ENCODE results near the gene GADD45G.

Gene GADD45G

DNA sequence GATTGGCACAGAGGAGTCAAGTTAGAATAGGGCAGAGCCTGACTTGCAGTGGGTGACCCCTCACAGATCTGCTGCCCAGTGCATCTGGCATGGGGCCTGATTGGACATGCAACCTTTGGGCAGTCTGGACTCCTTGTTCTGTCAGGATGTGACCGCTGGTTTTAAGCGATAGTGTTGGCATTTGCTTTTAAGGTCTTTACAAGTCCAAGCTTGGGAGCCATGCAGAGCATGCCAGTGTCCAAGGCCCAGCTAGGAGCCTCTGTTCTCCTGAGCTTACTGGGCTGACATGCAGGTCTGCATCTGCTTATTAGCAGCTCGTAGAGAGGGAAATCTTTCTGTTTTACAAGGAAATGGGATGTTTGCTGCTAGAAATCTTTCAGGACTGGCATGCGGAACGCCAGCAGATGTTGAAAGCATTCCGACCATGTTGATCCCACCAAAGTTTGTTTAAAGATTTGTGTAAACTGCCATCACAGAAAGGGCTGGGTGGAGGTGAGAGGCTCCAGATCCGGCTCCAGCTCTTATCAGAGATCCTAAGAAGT, 27.5 kb downstream of the GADD45G start:
- DNase-seq, result no peak

- no peak for DNase-seq
Observed at GRCh38 chr9:89632736-89633135, 27.9 kb downstream of the GADD45G start.

GRCh38 chr9:89633404-89633803, 28.6 kb downstream of the GADD45G start:
- no peak for DNase-seq

DNA sequence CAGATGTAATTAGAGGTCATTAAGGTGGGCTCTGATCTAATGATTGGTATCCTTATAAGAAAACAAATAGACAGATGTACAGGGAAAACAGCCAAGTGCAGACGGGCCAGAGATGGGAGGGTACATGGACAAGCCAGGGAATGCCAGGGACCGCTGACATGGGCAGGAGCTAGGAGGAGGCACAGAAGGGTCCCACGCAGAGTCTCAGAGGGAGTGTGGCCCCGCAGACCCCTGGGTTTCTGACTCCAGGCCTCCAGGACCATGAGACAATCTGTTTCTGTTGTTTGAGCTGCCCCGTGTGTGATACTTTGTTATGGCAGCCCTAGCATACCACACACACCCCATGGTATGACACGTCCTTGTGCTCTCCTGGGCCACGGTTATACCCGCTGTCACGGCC, 29.1 kb downstream of the GADD45G start:
- no peak for DNase-seq

- no peak for DNase-seq
Observed at GRCh38 chr9:89634995-89635742, 30.4 kb downstream of the GADD45G start.

DNA sequence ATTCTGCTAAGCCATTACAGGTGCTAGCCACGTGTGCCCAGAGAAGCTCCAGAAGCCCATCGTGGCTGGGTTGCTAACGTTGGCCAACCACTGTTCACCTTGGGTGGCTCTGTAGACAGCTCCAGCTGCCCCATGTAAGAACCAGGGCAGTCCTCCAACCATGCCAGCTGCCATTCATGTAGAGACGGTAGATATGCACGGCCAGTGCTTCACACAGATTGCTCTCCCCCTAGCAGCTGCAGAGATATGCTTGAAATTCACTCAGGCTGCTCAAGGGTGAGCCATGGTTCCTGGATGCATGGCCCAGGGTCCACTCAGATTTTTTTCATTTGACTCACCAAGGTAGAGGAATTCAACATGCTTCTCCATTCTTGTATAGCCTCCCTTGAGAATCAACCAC, 31.0 kb downstream of the GADD45G start:
- no peak for DNase-seq

DNA sequence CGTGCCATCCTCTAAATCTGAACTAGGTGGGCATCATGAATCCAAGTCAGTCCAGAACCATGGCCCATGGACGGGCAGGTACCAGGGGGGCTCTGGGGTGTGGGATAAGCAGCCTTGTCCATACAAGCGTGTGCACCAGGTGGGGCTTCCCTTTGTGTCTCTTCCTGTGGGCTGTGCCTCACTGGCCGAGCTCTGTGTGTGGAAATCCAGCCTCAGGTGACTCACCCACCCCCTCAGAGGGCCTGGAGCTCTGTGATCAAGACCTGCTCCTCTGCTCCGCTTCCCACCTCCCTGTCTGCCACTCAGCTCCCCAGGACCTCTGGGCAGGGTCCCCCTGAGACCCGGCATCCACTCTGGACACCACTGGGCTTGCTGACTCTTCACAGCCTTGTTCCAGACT, 33.0 kb downstream of the GADD45G start:
- no peak for DNase-seq

DNA sequence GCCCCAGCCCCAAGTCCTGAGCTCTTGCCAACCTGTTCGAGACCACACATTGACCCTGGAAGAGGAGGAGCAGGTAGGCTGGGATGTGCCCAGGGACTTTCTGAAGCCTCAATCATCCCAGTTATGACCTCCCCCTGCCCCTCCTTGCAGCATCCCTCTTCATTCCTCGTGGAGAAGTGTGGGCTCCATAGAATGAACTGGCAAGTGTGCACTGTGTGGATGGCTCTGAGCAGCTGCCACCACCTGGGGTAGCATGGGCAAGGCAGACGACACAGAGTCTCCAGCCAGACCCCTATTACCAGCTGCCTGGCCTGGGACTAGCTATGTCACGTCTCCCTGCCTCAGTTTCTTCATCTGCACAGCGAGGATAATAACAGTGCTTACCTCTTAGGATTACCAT, 33.5 kb downstream of the GADD45G start:
- no peak for DNase-seq

DNA sequence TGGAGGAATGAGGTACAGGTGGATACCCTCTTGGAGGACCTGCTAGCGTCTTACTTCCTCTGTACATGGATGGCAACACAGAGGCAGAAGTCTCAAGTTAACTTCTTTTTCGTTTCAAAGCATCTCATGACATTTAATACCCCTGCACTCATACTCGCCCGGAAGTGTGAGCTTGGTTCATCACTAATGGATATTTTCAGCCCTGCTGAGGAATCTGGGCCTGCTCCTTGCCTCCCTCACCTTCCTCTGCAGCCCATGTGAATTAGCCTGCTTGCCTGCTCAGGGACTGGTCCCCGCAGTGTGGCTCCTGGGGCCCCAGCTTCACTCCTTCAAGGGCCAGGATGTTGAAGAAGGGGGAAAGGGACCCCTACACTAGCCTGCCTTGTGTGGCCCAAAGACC, 34.1 kb downstream of the GADD45G start:
- DNase-seq, result no peak

GRCh38 chr9:89639367-89639795, 34.6 kb downstream of the GADD45G start:
- no peak for DNase-seq

DNA sequence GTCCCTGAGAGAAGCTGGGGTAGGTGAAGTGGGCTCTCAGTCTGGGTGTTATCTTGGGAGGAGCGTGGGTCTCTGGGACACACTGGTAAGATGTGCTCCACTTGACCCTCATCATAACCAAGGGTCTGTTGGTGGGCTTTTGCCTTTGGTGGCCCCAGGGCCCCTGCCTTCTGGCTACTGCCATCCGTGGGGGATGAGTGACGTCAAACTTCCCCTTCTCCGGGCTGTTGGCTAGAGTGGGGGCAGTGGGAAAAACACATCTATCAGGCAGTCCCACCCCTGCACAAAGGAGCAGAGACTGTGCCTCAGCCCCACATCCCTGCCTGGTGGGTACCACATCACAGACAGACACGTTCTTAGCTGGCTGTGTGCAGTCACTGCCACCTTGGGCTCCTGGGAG, 35.1 kb downstream of the GADD45G start:
- DNase-seq, result no peak

DNA sequence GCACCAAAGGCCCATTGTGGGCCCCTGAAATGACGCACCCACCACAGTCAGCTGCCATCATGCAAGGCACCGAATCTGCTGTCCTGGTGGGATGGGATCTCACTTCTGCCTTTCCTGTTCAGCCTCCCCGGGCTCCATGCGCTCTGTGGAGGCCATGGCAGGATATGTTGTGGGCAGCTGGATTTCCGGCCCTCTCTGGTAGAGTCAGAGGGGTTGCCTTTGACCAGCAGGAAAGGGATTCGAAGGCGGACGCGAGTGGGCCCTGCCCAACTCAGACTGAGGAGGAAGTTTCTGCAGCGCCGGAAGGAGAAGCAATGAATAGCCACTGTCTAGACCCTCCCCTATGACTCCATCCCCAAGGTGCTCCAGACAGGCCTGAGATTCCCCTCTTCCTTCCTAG, 35.5 kb downstream of the GADD45G start:
- no peak for DNase-seq

DNA sequence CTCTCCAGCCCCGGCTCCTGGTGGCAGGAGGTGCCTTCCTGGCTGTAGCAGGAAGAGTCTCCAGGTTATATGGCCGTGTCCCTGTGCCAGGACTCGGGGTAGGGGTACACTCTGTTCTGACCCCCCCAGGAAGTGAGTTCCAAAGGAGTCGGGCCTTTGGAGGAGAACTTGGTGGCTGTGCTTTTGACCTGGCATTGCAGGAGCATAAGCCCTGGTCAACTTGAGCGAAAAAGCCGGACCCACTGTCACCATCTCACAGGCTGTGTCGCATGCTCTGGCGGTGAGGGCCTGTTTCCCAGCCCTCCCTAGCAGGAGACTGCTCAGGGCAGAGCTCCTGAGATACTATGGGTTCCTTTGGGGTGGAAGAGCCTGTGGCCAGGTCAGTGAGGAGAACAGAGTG, 36.0 kb downstream of the GADD45G start:
- no peak for DNase-seq

GRCh38 chr9:89641980-89642379, 37.2 kb downstream of the GADD45G start:
- DNase-seq, result no peak

- DNase-seq, result no peak
Observed at GRCh38 chr9:89642789-89643188, 38.0 kb downstream of the GADD45G start.

DNA sequence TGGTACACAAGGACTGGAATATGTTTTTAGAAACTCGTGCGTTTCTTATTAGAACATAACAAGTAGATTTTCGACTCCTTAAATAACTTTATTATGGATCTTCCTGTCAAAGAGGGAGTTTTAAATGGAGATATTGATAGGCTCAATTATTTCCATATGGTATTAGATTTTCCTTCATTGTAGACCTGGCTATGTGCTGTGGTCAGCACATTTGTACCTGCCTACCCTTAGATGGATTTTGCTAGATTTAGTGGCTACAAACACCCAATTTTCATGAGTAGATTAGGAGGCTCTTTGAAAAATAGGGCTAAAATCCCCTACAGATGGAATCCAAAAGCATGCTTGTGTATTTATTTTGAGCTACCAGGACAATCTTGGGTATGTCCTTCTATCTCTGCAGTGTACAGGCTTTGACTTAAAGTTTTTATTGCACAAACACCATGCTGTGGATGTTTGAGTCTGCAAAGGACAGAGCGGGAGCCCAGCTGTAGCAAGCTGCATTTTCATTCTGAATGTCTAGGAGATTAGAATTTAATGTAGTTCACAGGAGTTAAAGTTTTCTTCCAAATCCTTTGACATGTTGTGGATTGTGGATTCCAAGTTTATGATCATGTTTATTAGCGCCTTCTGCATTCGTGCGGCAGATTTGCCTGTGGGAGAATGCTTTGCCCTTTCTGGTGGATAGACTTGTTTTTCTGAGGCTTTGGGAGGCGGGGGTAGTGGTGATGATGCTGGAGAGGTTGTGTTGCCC, 41.6 kb downstream of the GADD45G start:
- no peak for DNase-seq

DNA sequence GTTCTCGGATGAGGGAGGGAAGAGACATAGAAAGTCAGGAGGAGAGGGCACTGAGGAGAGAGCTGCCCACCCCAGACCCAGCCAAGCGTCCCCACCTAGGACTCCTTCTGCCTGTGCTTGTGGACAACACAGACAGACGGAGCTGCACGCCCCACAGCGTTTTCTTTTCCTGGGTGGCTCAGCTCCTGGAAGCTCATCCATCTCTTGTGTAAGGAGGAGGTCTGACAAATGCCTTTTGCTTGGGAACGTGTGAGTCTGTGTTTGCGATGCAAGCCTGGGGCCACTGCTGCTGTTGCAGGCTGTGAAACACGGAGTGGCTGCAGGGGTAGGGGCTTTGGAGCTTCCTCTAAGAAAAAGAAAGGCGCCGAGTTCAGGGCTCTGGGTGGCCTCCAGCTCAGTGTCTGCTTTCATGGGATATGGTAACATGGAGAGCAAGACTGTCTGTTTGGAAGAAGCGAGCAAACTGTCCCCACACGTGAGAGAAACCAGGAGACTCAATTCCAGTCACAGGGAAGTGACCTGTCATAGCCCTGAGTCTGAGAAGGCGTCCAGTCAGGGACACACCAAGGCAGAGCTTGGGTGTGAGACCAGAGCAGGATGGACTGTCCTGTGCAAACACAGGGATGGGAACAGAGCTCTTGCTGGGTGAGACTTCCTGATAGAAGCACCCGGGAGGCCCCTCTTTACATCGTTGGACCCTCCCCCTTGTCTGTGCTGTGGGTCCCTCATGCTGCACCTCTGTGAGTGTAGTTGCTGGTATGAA, 42.7 kb downstream of the GADD45G start:
- DNase-seq, result no peak

DNA sequence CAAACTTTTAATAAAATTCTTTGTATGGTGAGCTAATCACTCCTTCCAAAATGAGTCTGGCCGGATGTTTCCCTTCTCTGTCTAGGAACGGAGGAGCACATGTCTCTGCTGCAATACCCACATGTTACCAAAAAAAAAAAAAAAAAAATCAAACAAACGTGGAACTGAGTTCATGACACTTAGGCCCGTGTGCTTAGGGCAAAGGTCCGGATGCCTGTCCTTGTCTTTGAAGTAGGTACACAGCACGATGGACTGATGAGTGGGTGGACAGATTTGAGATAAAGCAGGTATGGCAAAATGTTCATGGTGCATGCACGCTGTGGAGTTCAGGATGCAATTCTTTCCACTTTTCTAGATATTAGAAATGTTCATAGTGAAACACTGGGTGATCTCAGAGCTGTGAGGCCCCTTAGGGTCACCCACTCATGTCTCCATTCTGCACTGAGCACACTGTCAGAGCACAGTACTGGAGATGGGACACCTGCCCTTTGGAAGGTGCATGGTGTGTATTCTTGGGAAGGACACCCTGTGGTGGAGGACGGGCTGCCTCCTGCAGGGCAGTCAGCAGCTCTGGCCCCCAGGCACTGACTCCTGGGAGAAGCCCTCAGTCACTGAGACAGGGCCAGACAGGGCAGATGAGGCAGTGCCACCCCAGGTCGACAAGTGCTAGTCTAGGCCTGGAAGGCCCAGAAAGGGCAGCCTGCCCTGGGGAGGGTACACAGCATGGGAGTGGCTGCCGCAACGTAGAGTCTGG, 43.6 kb downstream of the GADD45G start:
- no peak for DNase-seq

DNA sequence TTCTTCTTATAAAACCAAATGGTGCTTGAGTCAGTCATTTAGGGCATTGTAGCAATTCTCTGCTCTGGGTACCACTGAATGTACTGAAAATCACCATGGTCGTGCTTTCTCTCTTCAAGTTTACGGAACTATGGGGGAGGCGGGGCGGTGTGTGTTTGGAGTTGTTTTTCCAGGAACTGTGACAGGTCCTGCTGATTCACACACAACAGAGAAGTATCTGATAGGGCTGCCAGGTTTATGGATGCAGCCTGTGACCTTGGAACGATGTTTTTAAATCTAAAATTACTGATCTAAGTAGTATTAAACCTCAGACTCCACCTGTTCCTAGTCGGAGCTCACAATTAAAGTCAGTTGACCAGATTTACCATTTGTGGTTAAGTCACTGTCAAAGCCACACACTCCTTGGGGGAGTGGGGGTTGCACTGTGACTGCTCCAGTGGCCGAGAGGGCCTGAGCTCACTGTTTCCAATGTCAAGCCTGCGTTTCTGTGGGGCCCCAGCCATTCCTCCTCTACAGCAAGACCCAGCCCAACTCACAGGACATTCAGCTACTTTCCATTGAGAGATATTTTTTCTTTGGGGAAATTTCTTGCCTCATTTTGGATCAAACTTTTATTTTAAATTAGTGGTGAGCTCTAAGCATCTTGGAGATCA, 44.4 kb downstream of the GADD45G start:
- no peak for DNase-seq

GRCh38 chr9:89654025-89654662, 49.3 kb downstream of the GADD45G start:
- no peak for DNase-seq
